ENCODE results near the gene SPTBN5.

Gene SPTBN5

DNA sequence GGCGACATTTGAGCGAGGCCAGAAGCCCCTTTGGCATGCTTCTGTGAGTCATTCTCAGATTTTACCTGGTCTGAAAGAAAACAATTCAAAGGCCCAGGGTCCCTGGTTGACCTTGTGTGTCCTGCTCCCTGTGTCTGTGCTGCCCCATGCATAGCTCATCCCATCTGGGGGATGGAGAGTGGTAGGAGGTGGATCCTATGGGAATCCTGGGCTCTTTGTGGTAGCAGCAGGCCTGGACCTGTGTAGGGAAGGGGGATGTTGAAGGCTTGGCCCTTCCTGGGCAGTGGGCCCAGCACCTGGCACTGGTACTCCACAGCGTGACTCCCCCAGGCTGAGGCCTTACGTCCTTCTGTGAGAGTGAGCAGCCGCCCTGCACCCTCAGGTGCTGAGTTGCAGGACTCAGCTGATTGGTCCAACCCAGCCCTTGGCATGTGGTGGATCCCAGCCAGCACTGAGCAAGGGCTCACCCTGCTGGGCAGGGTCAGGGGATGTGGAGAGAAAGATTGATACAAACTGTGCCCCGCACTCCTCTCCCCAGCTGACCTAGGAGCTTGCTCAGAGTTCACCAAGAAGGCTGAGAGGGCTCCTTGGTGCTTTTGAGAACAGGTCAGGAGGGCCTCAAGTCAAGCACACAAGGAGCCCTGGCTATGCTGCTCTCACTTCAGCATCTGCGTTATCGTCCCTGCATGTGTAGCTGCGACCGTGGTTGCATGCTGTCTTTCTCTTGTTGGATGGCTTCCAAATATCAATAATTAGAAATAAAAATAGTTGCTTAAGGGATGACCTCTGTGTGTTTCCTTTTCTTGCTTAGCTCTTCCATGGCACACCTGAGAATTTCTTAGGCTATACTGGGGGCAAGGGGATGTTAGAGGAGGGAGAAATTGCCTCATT, 87.3 kb downstream of the SPTBN5 start:
- DNase-seq (ENCODE audit: low read depth, low spot score) = no peak

DNA sequence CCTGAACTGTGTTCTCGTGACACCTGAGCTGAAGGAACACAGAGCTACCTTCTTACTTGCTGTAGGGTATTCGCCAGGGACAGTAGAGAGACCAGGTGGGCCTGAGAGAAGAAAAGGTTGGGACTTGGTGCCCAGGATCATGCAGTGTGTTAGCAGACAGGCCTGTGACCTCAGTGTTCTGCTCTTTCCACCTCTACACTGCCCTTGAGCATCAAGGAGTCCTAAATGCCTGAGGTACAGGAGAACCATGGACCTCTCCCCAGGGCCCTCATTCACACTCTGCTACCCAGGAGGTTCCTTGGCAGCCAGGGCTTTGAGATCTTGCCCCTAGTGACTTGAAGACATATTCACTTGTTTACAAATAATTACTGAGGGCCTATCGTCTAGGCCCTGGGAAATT, 88.1 kb downstream of the SPTBN5 start:
- no peak for DNase-seq (ENCODE audit: low read depth, low spot score)

DNA sequence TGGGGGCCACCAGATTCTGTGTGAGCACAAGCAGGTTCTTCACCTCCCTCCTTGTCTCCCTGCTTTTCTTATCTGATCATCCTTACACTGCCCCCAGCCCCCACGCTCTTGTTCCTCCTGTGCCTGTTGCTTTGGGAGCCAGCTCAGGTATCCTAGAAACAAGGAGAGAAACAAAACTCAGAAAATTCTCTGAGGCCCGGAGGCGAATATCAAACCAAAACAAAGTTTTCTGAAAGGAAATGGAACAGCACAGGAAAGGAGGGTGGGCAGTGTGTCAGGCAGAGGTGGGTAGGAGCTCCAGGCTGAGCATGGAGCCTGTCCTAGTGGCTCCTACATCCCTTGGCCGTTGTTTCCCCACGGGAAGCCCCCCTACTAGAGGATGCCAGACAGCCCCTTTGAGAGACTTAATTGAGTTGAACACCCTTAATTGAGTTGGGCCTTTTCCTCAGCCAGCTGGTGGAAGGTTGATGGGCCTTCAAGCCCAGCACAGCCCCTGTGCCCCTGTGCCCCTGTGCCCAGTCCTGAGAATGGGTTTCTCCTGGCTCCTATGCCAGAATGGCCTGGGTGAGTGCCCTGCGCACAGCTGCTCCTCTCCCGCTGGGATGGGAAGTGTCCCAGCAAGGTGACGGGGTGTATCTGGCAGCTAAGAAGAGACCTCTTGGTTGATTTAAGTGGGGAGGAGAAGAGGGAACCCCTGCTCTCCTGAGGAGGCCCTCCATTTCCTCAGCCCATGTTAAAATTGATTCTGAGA, 88.8 kb downstream of the SPTBN5 start:
- no peak for DNase-seq (ENCODE audit: low read depth, low spot score)

DNA sequence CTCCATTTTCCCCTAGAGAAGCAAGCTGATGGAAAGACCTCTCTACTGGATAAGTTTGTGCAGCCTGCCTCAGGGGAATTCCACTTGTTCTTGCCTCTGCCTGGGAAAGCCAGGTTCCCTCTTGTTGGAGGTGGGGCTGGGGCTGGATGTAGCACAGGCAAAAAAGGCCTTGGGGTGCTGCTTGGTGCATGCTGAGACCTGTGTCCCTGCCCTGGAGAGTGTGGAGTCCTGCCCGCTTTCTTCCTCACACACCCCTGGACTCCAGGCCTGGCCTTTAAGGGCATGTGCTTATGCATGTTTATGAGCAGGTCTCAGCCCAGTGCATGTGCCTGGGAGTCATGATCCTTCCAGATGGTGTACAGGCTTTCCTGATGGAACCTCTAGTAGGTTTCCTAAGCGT, 89.5 kb downstream of the SPTBN5 start:
- no peak for DNase-seq (ENCODE audit: low read depth, low spot score)

DNA sequence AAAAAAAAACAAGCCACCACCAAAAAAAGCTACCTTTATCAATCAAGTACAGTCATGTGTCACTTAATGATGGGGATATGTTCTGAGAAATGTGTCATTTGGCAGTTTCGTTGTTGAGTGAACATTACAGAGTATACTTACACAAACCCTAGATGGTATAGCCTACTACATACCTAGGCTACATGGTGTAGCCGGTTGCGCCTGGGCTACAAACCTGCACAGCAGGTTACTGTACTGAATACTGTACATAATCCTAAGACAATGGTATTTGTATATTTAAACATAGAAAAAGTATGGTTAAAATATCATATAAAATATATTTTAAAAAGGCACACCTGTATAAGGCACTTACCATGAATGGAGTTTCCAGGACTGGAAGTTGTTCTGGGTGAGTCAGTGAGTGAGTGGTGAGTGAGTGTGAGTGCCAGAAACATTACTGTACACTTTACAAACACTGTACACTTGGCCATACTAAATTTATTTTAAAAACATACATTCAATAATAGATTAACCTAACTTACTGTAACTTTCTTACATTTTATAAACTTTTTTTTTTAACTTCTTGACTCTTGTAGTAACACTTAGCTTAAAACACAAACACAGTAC, 91.9 kb downstream of the SPTBN5 start:
- DNase-seq (ENCODE audit: low read depth, low spot score) = no peak

DNA sequence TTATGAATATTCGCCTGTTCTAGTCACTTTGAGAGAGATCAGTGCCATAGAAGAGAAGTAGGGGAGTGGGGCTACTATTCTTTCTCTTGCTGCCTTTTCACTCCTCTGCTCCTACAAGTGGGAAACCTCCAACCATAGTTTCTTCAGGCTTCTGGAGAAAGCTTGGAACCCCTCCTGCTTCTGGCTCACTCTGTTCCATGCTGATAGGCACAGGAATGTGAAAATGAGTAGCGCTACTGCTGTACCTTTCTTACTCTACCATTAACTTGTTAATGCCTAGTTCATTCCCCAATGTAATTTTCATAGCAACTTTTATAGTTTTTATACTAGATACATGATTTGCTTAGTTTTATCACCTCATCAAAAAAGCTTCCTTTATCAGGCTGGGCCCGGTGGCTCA, 92.7 kb downstream of the SPTBN5 start:
- no peak for DNase-seq (ENCODE audit: low read depth, low spot score)

DNA sequence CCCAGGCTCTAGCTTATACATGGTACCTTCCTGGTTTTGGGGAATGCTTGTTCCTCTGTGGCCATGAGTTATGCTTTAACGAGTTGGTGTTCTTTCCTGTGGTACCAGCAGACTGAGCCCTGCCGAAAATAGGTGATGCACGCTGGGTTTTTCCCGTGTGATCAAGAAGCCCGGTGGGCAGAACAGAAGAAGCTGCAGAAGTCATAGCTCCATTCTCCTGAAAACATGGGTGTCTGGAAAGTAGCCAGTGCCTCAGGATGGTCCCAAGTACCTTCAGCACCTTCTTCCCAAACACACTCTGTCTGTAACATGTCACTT, 94.4 kb downstream of the SPTBN5 start:
- no peak for DNase-seq (ENCODE audit: low read depth, low spot score)

DNA sequence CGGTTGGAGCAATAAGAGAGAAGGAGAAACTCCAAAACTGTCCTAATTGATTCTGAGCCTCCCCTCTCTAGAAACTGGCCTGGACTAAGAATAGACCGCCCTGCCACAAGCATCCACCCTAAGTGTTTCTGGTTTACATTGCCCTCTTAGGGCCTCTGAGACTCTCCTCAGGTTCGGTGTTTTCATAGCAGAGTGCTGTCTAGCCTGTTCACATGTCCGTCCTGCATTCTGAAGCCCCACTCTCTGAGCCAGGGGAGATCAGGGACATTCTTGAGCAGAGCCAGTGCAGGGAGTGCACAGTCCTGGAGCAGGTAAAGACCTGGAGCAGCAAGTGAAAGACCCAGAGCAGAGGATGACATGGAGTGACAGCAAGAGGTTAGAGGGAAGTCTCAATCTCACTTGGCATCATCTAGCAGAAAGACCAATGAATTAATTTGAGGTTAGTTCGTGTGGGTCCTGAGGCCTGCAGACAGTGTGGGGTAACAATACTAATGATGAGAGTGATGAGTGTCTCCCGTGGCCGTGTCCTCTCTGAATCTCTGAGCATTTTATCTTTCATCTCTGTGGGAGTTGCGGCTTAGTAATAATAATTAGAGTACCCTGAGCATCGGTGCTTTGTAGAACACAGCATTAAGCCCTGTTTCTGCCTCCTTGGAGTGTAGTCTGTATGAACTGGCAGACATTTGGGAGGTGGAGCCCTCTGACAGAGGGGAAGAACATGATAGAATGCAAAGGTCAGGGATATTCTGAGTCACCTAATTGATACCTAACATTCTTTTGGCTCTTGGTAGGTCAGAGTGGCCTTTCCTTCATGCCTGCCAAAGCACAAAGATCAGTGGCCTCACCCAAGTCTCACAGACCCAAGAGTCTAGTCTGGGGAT, 95.0 kb downstream of the SPTBN5 start:
- DNase-seq (ENCODE audit: low read depth, low spot score) = no peak
